ENCODE results near the gene MYL6.
A peak's percentile ranks its signal among the peaks of the same experiment; 100 is the strongest.

Gene MYL6

GRCh38 chr12:56159482-56160192, 1.5 kb downstream of the MYL6 start:
- H3K4me1 ChIP-seq (ENCODE audit: control insufficient read depth, insufficient read depth, low read length) = peaks cover 39% of the 10 kb centered on the region
- H3K36me3 ChIP-seq (ENCODE audit: control insufficient read depth, insufficient read depth, low read length) = peaks cover 68% of the 10 kb centered on the region
- H3K9me3 ChIP-seq (ENCODE audit: control insufficient read depth, insufficient read depth, low read depth, low read length) = no peaks in the 10 kb centered on the region
- peak overlapping the region; percentile 98 for H3K9ac ChIP-seq (ENCODE audit: low read length)
- no peaks in the 10 kb centered on the region for H3K27me3 ChIP-seq (ENCODE audit: control insufficient read depth, insufficient read depth, low read length)
- H3K27ac ChIP-seq (ENCODE audit: low read depth, low read length) = peak overlapping the region; percentile 91; the same call in 1 of the 2 replicates
- H3K4me3 ChIP-seq (ENCODE audit: low read depth, low read length) = peak overlapping the region; percentile 88

DNA sequence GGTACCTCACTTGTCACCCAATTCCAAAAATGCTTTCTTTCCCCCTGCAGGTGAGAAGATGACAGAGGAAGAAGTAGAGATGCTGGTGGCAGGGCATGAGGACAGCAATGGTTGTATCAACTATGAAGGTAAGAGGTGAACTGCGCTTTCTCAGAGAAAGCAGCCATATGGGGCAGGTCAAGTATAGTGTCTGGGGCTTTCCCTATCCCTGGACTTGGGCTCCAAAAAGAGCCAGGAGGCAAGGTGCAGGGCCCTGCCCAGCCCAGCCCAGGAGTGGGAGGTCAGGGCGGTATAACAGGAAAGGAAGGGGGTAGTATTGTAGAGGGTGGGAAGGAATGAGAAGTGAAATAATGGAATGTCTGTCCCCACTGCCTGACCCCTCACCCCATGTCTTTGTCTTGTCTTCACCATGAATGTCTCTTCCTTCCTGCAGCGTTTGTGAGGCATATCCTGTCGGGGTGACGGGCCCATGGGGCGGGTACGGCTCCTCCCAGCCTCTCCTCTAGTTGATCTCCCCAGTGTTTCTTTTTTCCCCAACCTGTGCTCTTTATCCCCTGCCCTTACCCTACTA, 2.1 kb downstream of the MYL6 start:
- no peaks in the 10 kb centered on the region for H3K27me3 ChIP-seq (ENCODE audit: control insufficient read depth, insufficient read depth, low read length)
- peak overlapping the region; percentile 88 for H3K4me3 ChIP-seq (ENCODE audit: low read depth, low read length)
- peaks cover 39% of the 10 kb centered on the region for H3K4me1 ChIP-seq (ENCODE audit: control insufficient read depth, insufficient read depth, low read length)
- H3K27ac ChIP-seq (ENCODE audit: low read depth, low read length) = 0 out of 2 replicates have a peak overlapping the region, but pooled peaks have one; percentile 91
- peak overlapping the region; percentile 98 for H3K9ac ChIP-seq (ENCODE audit: low read length)
- H3K9me3 ChIP-seq (ENCODE audit: control insufficient read depth, insufficient read depth, low read depth, low read length) = no peaks in the 10 kb centered on the region
- H3K36me3 ChIP-seq (ENCODE audit: control insufficient read depth, insufficient read depth, low read length) = peaks cover 68% of the 10 kb centered on the region

GRCh38 chr12:56160894-56161689, 2.9 kb downstream of the MYL6 start:
- Histone ChIP-seq H3K9me3 (ENCODE audit: control insufficient read depth, insufficient read depth, low read depth, low read length) (no peaks in the 10 kb centered on the region), H3K4me3 (ENCODE audit: low read depth, low read length) (peak overlapping the region; percentile 88; the same call in 1 of the 2 replicates), H3K9ac (ENCODE audit: low read length) (peak overlapping the region; percentile 98), H3K27me3 (ENCODE audit: control insufficient read depth, insufficient read depth, low read length) (no peaks in the 10 kb centered on the region), H3K36me3 (ENCODE audit: control insufficient read depth, insufficient read depth, low read length) (peaks cover 69% of the 10 kb centered on the region), H3K27ac (ENCODE audit: low read depth, low read length) (no peak overlapping the region), H3K4me1 (ENCODE audit: control insufficient read depth, insufficient read depth, low read length) (peaks cover 39% of the 10 kb centered on the region)

GRCh38 chr12:56161690-56162351, 3.7 kb downstream of the MYL6 start:
- Histone ChIP-seq H3K27ac (ENCODE audit: low read depth, low read length) (no peak overlapping the region), H3K36me3 (ENCODE audit: control insufficient read depth, insufficient read depth, low read length) (peaks cover 75% of the 10 kb centered on the region), H3K4me1 (ENCODE audit: control insufficient read depth, insufficient read depth, low read length) (peaks cover 39% of the 10 kb centered on the region), H3K27me3 (ENCODE audit: control insufficient read depth, insufficient read depth, low read length) (no peaks in the 10 kb centered on the region), H3K4me3 (ENCODE audit: low read depth, low read length) (no peak overlapping the region), H3K9me3 (ENCODE audit: control insufficient read depth, insufficient read depth, low read depth, low read length) (no peaks in the 10 kb centered on the region), H3K9ac (ENCODE audit: low read length) (no peak overlapping the region)

DNA sequence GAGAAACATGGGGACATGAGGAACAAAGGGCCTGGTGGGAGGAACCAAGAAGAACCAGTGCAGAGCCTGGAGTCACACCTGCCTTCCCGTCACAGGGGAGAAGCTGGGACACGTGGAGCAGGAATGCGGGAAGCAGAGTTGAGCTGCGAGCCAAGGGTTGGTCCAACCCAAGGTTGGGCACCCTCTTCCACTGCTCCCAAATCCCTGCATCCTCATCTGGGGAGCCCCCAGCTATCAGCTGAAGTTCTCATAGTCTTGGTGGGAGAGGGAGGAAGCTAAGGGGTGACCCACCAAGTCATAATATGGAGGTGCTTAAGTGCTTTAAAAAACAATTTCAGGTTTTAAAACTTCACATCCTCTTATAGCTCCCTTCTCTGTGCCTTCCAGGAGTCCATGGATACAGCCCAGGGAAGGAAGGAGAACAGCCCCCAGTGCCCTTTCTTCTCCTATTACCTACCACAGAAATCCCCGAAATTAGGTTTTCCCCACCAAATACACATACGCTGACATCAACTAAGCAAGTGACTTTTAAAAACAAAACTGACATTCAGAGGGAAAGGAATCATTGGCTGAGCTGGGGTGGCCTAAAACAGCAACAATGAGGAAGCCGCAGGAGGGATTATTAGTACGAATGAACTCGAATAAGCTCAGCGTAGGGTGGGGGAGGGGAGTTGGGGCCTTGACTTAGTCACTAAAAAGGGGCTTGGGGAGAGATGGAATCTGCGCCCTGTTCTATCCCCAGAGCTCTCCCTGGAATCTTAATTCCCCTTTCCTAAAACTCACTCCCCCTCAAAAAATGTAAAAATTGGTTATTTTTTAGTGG, 4.5 kb downstream of the MYL6 start:
- peaks cover 34% of the 10 kb centered on the region for H3K4me1 ChIP-seq (ENCODE audit: control insufficient read depth, insufficient read depth, low read length)
- no peaks in the 10 kb centered on the region for H3K27me3 ChIP-seq (ENCODE audit: control insufficient read depth, insufficient read depth, low read length)
- peaks cover 82% of the 10 kb centered on the region for H3K36me3 ChIP-seq (ENCODE audit: control insufficient read depth, insufficient read depth, low read length)
- peak overlapping the region; percentile 19 for H3K9ac ChIP-seq (ENCODE audit: low read length)
- no peak overlapping the region for H3K4me3 ChIP-seq (ENCODE audit: low read depth, low read length)
- H3K9me3 ChIP-seq (ENCODE audit: control insufficient read depth, insufficient read depth, low read depth, low read length) = no peaks in the 10 kb centered on the region
- H3K27ac ChIP-seq (ENCODE audit: low read depth, low read length) = no peak overlapping the region

GRCh38 chr12:56163533-56164344, 5.6 kb downstream of the MYL6 start:
- H3K36me3 ChIP-seq (ENCODE audit: control insufficient read depth, insufficient read depth, low read length) = peaks cover 92% of the 10 kb centered on the region
- no peaks in the 10 kb centered on the region for H3K27me3 ChIP-seq (ENCODE audit: control insufficient read depth, insufficient read depth, low read length)
- no peak overlapping the region for H3K9ac ChIP-seq (ENCODE audit: low read length)
- H3K4me3 ChIP-seq (ENCODE audit: low read depth, low read length) = no peak overlapping the region
- no peaks in the 10 kb centered on the region for H3K9me3 ChIP-seq (ENCODE audit: control insufficient read depth, insufficient read depth, low read depth, low read length)
- peaks cover 34% of the 10 kb centered on the region for H3K4me1 ChIP-seq (ENCODE audit: control insufficient read depth, insufficient read depth, low read length)
- H3K27ac ChIP-seq (ENCODE audit: low read depth, low read length) = no peak overlapping the region

DNA sequence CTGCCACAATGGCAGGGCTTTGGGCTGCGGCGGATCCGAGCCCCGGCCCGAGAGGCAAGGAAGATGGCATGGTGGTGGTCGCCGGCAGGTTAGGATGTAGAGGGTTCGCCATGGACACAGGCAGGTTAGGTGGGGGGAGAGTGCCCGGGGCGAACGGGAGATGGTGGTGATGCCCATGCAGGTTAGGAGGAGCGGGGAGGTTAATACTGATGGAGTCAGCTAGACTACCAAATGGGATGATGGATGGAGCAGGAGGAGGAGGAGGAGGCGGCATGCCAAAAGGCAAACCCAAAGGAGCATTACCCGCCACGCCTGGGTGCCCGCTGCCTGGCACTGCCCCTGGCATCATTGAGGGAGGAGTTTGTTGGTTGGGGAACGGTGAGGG, 6.2 kb downstream of the MYL6 start:
- H3K4me1 ChIP-seq (ENCODE audit: control insufficient read depth, insufficient read depth, low read length) = peaks cover 33% of the 10 kb centered on the region
- no peaks in the 10 kb centered on the region for H3K9me3 ChIP-seq (ENCODE audit: control insufficient read depth, insufficient read depth, low read depth, low read length)
- H3K27ac ChIP-seq (ENCODE audit: low read depth, low read length) = no peak overlapping the region
- H3K27me3 ChIP-seq (ENCODE audit: control insufficient read depth, insufficient read depth, low read length) = no peaks in the 10 kb centered on the region
- no peak overlapping the region for H3K4me3 ChIP-seq (ENCODE audit: low read depth, low read length)
- peaks cover 96% of the 10 kb centered on the region for H3K36me3 ChIP-seq (ENCODE audit: control insufficient read depth, insufficient read depth, low read length)
- H3K9ac ChIP-seq (ENCODE audit: low read length) = no peak overlapping the region

GRCh38 chr12:56165369-56165768, 7.2 kb downstream of the MYL6 start:
- Histone ChIP-seq H3K9me3 (ENCODE audit: control insufficient read depth, insufficient read depth, low read depth, low read length) (no peaks in the 10 kb centered on the region), H3K36me3 (ENCODE audit: control insufficient read depth, insufficient read depth, low read length) (peaks cover 96% of the 10 kb centered on the region), H3K27ac (ENCODE audit: low read depth, low read length) (no peak overlapping the region), H3K4me1 (ENCODE audit: control insufficient read depth, insufficient read depth, low read length) (peaks cover 22% of the 10 kb centered on the region), H3K4me3 (ENCODE audit: low read depth, low read length) (no peak overlapping the region), H3K9ac (ENCODE audit: low read length) (no peak overlapping the region), H3K27me3 (ENCODE audit: control insufficient read depth, insufficient read depth, low read length) (no peaks in the 10 kb centered on the region)

DNA sequence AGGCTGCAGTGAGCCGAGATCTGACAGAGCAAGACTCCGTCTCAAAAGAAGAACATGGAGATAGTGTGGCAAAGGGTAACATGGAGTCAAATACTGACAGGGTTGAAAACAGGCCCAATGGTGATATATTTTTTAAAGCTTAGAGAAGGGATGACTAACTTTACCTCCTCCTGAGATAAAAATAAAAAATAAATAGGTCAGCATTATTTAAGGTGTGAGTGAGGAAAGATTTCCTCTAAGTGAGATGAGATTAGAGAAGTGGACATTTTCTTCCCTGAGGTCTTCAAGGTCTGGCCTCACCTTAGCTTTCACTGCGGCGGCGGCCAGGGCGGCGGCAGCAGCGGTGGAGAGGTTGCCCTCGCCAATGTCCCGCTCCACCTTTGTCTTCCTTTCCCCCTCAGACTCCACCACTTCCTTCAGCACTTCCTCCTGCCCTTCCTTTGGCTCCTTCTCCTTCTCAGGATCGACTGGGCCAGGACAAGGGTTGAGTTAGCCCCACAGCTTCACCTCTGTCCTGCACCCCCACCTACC, 11.1 kb downstream of the MYL6 start:
- Histone ChIP-seq H3K4me1 (ENCODE audit: control insufficient read depth, insufficient read depth, low read length) (no peaks in the 10 kb centered on the region), H3K27ac (ENCODE audit: low read depth, low read length) (no peak overlapping the region), H3K9ac (ENCODE audit: low read length) (no peak overlapping the region), H3K4me3 (ENCODE audit: low read depth, low read length) (no peak overlapping the region), H3K36me3 (ENCODE audit: control insufficient read depth, insufficient read depth, low read length) (peaks cover 96% of the 10 kb centered on the region), H3K27me3 (ENCODE audit: control insufficient read depth, insufficient read depth, low read length) (no peaks in the 10 kb centered on the region), H3K9me3 (ENCODE audit: control insufficient read depth, insufficient read depth, low read depth, low read length) (no peaks in the 10 kb centered on the region)

Data from HUES6 (cell line).